HFFc6 (cell line): Measurements from ENCODE around the gene PPP1R2. TPM values are rescaled to one million over a fixed set of nuclear protein-coding genes. Genes with fewer than 3 reads are reported as not detected.
"Not testable (repeated sequence)": the region's sequence is repeated elsewhere in the genome, so short reads cannot be mapped to it uniquely, and the experiment has no call there.

Experiments
- DNase-seq: peaks from one replicate; pipeline ENCODE4 v3.0.0-alpha.2; 2018
- H3K27ac Mint-ChIP-seq: 2 replicates; pipeline ENCODE4 v1.8.0; 2020; ENCODE audit warnings: mild to moderate bottlenecking, mixed read lengths
- H3K27me3 Mint-ChIP-seq: 2 replicates; pipeline ENCODE4 v1.8.0; 2021; ENCODE audit warnings: mild to moderate bottlenecking, moderate library complexity, mixed read lengths; ENCODE audit not compliant: insufficient read depth
- H3K36me3 Mint-ChIP-seq: 2 replicates; pipeline ENCODE4 v1.8.0; 2021; ENCODE audit warnings: low read depth, mixed read lengths
- H3K4me1 Mint-ChIP-seq: 2 replicates; pipeline ENCODE4 v1.8.0; 2020; ENCODE audit warnings: low read depth, mixed read lengths
- H3K4me3 Mint-ChIP-seq: 2 replicates; pipeline ENCODE4 v1.8.0; 2020; ENCODE audit warnings: mild to moderate bottlenecking, moderate library complexity, mixed read lengths
- H3K9me3 Mint-ChIP-seq: 2 replicates; pipeline ENCODE4 v1.8.0; 2020; ENCODE audit warnings: mild to moderate bottlenecking, mixed read lengths
- CTCF ChIP-seq: fragments of 200-600 bp; sonication (generic); IDR thresholded peaks from 2 replicates; pipeline ENCODE4 v1.5.0; 2021; ENCODE audit warnings: antibody characterized with exemption, mild to moderate bottlenecking
- total RNA-seq, 6 experiments: library from RNA; stranded (reverse); fragmentation: NEBNext Ultra II Directional; extraction: Animal tissue kit (Norgen Biotek cat#: 25700); gene quantifications; 2 replicates in 1 of 6; 3 replicates in 5 of 6; pipeline ENCODE4 v1.2.3, GENCODE V29; 2021

The PPP1R2 gene
- total RNA-seq, 6 experiments from 2014 or later, result 39.7 to 44.0 (median 42.0) TPM

- Mint-ChIP-seq H3K27ac (no peak overlapping the region), H3K9me3 (no peaks in the 10 kb centered on the region)
Measured at GRCh38 chr3:195512798-195513345, 30.3 kb downstream of the PPP1R2 start.

GRCh38 chr3:195511136-195511535, 32.0 kb downstream of the PPP1R2 start:
- no peak for TF ChIP-seq CTCF
- H3K27me3 Mint-ChIP-seq, result no peaks in the 10 kb centered on the region
- no peaks in the 10 kb centered on the region for H3K36me3 Mint-ChIP-seq
- H3K9me3 Mint-ChIP-seq, result no peaks in the 10 kb centered on the region
- H3K4me1 Mint-ChIP-seq, result no peaks in the 10 kb centered on the region
- DNase-seq, result no peak
- H3K4me3 Mint-ChIP-seq, result no peak overlapping the region
- no peak overlapping the region for H3K27ac Mint-ChIP-seq

More at GRCh38 chr3:195512798-195513345, 30.3 kb downstream of the PPP1R2 start:
- TF ChIP-seq CTCF, result no peak
- Mint-ChIP-seq H3K27me3 (no peaks in the 10 kb centered on the region), H3K4me3 (no peak overlapping the region), H3K36me3 (no peaks in the 10 kb centered on the region), H3K4me1 (no peaks in the 10 kb centered on the region)
- DNase-seq, result no peak

- no peak for TF ChIP-seq CTCF
- no peaks in the 10 kb centered on the region for H3K4me1 Mint-ChIP-seq
- no peak overlapping the region for H3K27ac Mint-ChIP-seq
- H3K36me3 Mint-ChIP-seq, result no peaks in the 10 kb centered on the region
- no peaks in the 10 kb centered on the region for H3K9me3 Mint-ChIP-seq
- H3K27me3 Mint-ChIP-seq, result no peaks in the 10 kb centered on the region
- no peak overlapping the region for H3K4me3 Mint-ChIP-seq
- DNase-seq, result no peak
Measured at GRCh38 chr3:195508185-195508584, 34.9 kb downstream of the PPP1R2 start.

GRCh38 chr3:195475614-195476013, 67.5 kb downstream of the PPP1R2 start:
- Mint-ChIP-seq H3K4me1 (no peaks in the 10 kb centered on the region), H3K36me3 (no peaks in the 10 kb centered on the region), H3K27ac (no peak overlapping the region), H3K4me3 (no peak overlapping the region), H3K9me3 (no peaks in the 10 kb centered on the region), H3K27me3 (peaks cover 16% of the 10 kb centered on the region)
- TF ChIP-seq CTCF, result no peak
- no peak for DNase-seq

GRCh38 chr3:195475116-195475515, 68.0 kb downstream of the PPP1R2 start:
- H3K4me3 Mint-ChIP-seq, DNase-seq, H3K9me3 Mint-ChIP-seq, H3K36me3 Mint-ChIP-seq, H3K27ac Mint-ChIP-seq, H3K4me1 Mint-ChIP-seq: not testable (repeated sequence)
- H3K27me3 Mint-ChIP-seq, result peaks cover 16% of the 10 kb centered on the region

GRCh38 chr3:195468841-195469240, 74.3 kb downstream of the PPP1R2 start:
- DNase-seq, result no peak
- H3K9me3 Mint-ChIP-seq, result peaks cover 18% of the 10 kb centered on the region
- no peak overlapping the region for H3K4me3 Mint-ChIP-seq
- H3K27ac Mint-ChIP-seq, result no peak overlapping the region
- TF ChIP-seq CTCF, result no peak
- peaks cover 14% of the 10 kb centered on the region for H3K27me3 Mint-ChIP-seq
- peaks cover 9% of the 10 kb centered on the region; the same call in 1 of the 2 replicates for H3K36me3 Mint-ChIP-seq
- H3K4me1 Mint-ChIP-seq, result peaks cover 6% of the 10 kb centered on the region; the same call in 1 of the 2 replicates
